Esophagus muscularis mucosa (tissue), 4 donors: ENCODE measurements around the gene NOBOX. TPM values are rescaled to one million over a fixed set of nuclear protein-coding genes. Genes with fewer than 3 reads are reported as not detected.
"Not testable (repeated sequence)": the region's sequence is repeated elsewhere in the genome, so short reads cannot be mapped to it uniquely, and the experiment has no call there.

Experiments
- DNase-seq: peaks from one replicate; pipeline ENCODE4 v3.0.0-alpha.2; 2017; ENCODE audit errors: extremely low spot score
- H3K27ac ChIP-seq, 4 donors: fragments of 200-600 bp; sonication (generic); replicated peaks in 1 of 4; 1 replicate in 3 of 4; 2 replicates in 1 of 4; pipeline ENCODE4 v1.5.1; 2016 to 2019; ENCODE audit warnings: mild to moderate bottlenecking in 1 of 4
- H3K27me3 ChIP-seq, 4 donors: fragments of 200-600 bp; sonication (generic); one replicate each; pipeline versions ENCODE4 v1.5.1 to v1.6.0; 2016 to 2019
- H3K36me3 ChIP-seq, 4 donors: fragments of 200-600 bp; sonication (generic); one replicate each; pipeline ENCODE4 v1.5.1; 2016 to 2019
- H3K4me1 ChIP-seq, 4 donors: fragments of 200-600 bp; sonication (generic); one replicate each; pipeline ENCODE4 v1.5.1; 2016 to 2019
- H3K4me3 ChIP-seq, 4 donors: fragments of 200-600 bp; sonication (generic); 1 replicate in 2 of 4; 2 replicates in 2 of 4; pipeline ENCODE4 v1.5.1; 2016 to 2019; ENCODE audit warnings: mild to moderate bottlenecking in 4 of 4, moderate library complexity in 1 of 4
- H3K9me3 ChIP-seq, 4 donors: fragments of 200-600 bp; sonication (generic); 1 replicate in 3 of 4; 2 replicates in 1 of 4; pipeline ENCODE4 v1.5.1; 2016 to 2019
- EP300 ChIP-seq: sonication (generic); formaldehyde crosslinking; IDR thresholded peaks from one replicate; pipeline ENCODE4 v1.6.1; 2017; ENCODE audit warnings: antibody characterized with exemption
- POLR2A ChIP-seq: fragments of 450-650 bp; IDR thresholded peaks from one replicate; pipeline ENCODE4 v1.6.1; 2017; ENCODE audit warnings: antibody characterized with exemption, moderate library complexity, mild to moderate bottlenecking, low read depth
- POLR2AphosphoS5 ChIP-seq, 2 donors: sonication (generic); formaldehyde crosslinking; IDR thresholded peaks; one replicate each; pipeline ENCODE4 v1.6.1; 2017; ENCODE audit warnings: antibody characterized with exemption in 2 of 2
- WGBS: methylation state at CpG from one replicate; pipeline ENCODE4 v1.1.5; 2018; 5-methylcytosine and 5-hydroxymethylcytosine counted together
- intact Hi-C: fragments of 100-400 bp; cut with DNase I; formaldehyde crosslinking; loops from one replicate; pipeline ENCODE4 v1.15.1; 2023
- total RNA-seq, 4 donors: library from RNA; depleted of rRNA; stranded (reverse); fragments of >200 nt; gene quantifications; one replicate each; pipeline versions ENCODE4 v1.1.0 to v1.2.1, GENCODE V29; 2016
- TF ChIP-seq, protein P1 (sequence below), 3 experiments: fragments of 200-600 bp in 2 of 3; fragments of 450-650 bp in 1 of 3; sonication (generic) in 2 of 3; IDR thresholded peaks; one replicate each; pipeline ENCODE4 v1.5.1; 2017 to 2019; ENCODE audit warnings: antibody characterized with exemption in 3 of 3, mild to moderate bottlenecking in 2 of 3, moderate library complexity in 1 of 3

The NOBOX gene
- total RNA-seq, 4 donors from 2014 or later = not detected

DNA sequence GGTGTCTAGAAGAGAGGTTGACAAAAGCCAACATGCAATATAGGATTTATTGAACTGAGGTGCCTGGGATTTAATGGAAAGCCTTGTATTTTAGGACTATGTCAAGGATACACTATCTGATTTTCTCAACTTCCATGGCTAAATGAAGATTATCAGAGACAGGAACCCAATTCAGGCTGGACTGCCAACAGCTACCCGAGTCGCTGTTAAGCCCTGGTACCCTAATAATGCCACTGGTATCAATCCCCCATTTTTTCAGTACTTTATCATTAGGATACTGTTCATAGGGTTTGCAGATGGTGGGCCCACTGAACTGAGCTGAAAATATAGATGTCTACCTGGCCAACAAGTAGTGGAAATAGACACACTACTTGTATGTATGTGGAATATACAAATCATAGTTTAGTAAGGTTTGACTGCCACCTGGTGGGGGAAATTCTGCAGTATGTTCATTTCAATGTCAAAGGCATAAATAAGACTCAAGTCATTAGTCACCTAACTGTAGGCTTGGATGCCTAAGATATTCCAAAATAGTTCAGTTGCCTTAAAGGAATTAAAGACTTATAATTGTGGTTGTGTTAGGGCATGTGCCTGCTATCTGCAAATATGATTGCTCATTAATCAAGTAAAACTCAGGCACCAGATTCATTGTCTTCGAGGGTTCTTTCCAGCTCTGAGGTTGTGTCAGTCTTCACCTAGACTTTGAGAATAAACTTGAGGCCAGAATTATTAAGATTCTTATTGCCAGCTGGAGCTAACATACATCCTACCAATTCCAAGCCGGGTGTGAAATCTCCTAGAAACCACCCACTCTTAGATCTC is 34.1 kb upstream of the NOBOX start:
- intact Hi-C loops = no loop called here
- Histone ChIP-seq H3K4me3 (no peak overlapping the region), H3K36me3 (no peaks in the 10 kb centered on the region), H3K27ac (no peak overlapping the region), H3K4me1 (no peaks in the 10 kb centered on the region), H3K27me3 (no peaks in the 10 kb centered on the region), H3K9me3 (no peaks in the 10 kb centered on the region)
- 78% methylated on average over 4 of the region's 4 CpGs for WGBS
- TF ChIP-seq, protein P1, sequence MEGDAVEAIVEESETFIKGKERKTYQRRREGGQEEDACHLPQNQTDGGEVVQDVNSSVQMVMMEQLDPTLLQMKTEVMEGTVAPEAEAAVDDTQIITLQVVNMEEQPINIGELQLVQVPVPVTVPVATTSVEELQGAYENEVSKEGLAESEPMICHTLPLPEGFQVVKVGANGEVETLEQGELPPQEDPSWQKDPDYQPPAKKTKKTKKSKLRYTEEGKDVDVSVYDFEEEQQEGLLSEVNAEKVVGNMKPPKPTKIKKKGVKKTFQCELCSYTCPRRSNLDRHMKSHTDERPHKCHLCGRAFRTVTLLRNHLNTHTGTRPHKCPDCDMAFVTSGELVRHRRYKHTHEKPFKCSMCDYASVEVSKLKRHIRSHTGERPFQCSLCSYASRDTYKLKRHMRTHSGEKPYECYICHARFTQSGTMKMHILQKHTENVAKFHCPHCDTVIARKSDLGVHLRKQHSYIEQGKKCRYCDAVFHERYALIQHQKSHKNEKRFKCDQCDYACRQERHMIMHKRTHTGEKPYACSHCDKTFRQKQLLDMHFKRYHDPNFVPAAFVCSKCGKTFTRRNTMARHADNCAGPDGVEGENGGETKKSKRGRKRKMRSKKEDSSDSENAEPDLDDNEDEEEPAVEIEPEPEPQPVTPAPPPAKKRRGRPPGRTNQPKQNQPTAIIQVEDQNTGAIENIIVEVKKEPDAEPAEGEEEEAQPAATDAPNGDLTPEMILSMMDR (IDR thresholded peaks at IDR 0.05) = peak; percentile 34 to 49 (median 40)
- no peak for TF ChIP-seq EP300
- no peak for DNase-seq

DNA sequence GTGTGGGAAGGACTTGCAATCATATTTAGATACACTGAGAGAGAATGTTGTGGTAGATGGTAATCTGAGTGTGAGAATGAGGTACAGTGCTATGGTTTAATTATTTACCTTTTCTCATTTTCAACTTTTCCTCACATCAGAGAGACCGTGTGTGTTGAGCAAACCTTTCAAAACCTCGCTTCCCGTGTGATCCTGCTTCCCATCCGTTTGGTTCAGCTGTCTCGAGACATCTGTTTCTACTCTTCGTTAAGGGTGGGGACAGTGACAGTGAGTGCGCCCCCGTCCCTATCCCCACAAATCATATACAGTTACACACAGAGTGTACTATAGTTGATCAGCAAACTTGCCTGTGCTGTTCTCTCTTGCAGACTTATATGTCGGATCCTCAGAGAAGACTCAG is 33.0 kb upstream of the NOBOX start:
- 65% methylated on average over 9 of the region's 9 CpGs for WGBS
- no peak for DNase-seq
- no peak overlapping the region for H3K4me3 ChIP-seq
- intact Hi-C loops = no loop called here
- no peaks in the 10 kb centered on the region for H3K36me3 ChIP-seq
- TF ChIP-seq POLR2AphosphoS5 (IDR thresholded peaks at IDR 0.05) (no peak), POLR2A (no peak)
- no peaks in the 10 kb centered on the region for H3K27me3 ChIP-seq
- no peaks in the 10 kb centered on the region for H3K4me1 ChIP-seq
- no peak overlapping the region for H3K27ac ChIP-seq
- no peaks in the 10 kb centered on the region for H3K9me3 ChIP-seq

DNA sequence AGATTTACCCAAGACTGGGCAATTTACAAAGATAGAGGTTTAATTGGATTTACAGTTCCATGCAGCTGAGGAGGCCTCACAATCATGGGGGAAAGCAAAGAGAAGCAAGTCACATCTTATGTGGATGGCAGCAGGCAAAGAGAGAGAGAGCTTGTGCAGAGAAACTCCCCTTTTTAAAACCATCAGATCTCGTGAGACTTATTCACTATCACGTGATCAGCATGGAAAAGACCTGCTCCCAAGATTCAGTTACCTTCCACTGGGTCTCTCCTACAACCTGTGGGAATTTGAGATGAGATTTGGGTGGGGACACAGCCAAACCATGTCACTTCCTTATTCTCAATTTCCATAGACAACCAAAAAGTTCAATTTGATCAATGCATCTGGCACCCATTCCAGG is 24.9 kb upstream of the NOBOX start:
- 66% methylated on average over 2 of the region's 2 CpGs for WGBS
- Histone ChIP-seq H3K36me3 (no peaks in the 10 kb centered on the region), H3K27ac (no peak overlapping the region), H3K4me1 (no peaks in the 10 kb centered on the region), H3K4me3 (no peak overlapping the region), H3K9me3 (peaks cover 0 to 10% (median 3%) of the 10 kb centered on the region in 4 donors), H3K27me3 (no peaks in the 10 kb centered on the region)
- DNase-seq = no peak
- no peak for TF ChIP-seq EP300
- TF ChIP-seq, protein P1 (IDR thresholded peaks at IDR 0.05) = no peak
- no peak for TF ChIP-seq POLR2A
- no peak for TF ChIP-seq POLR2AphosphoS5 (IDR thresholded peaks at IDR 0.05)
- intact Hi-C loops = no loop called here

- H3K27me3 ChIP-seq, H3K4me1 ChIP-seq, DNase-seq, H3K36me3 ChIP-seq, H3K27ac ChIP-seq, intact Hi-C loops, H3K4me3 ChIP-seq: not testable (repeated sequence)
- H3K9me3 ChIP-seq = peaks cover 0 to 10% (median 3%) of the 10 kb centered on the region in 4 donors
- 71% methylated on average over 2 of the region's 2 CpGs for WGBS
Observed at GRCh38 chr7:144427539-144427938, 24.0 kb upstream of the NOBOX start.

GRCh38 chr7:144418931-144419330 is 15.4 kb upstream of the NOBOX start:
- H3K4me1 ChIP-seq, H3K36me3 ChIP-seq, intact Hi-C loops, H3K4me3 ChIP-seq, H3K9me3 ChIP-seq, DNase-seq, H3K27me3 ChIP-seq, H3K27ac ChIP-seq: not testable (repeated sequence)
- WGBS = 92% methylated on average over 4 of the region's 4 CpGs

DNA sequence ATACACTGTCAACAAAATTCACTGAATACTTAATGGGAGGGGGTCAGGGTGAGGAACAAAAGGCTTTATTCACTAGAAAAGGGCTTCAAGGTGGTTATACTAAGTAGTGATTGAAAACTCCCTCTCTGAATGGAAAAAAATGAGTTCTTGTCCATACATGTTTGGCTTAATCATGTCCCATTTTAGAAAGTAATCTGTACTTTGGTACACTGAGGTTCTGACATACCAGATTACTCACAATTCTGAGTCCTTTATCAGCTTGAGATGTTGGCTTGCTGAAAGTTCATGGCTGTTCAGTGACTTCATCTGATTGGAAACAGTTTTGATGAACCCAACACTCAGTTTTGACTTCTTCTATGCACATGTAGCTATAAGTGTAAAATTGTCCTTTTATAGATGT is 12.8 kb upstream of the NOBOX start:
- TF ChIP-seq POLR2A = no peak

DNA sequence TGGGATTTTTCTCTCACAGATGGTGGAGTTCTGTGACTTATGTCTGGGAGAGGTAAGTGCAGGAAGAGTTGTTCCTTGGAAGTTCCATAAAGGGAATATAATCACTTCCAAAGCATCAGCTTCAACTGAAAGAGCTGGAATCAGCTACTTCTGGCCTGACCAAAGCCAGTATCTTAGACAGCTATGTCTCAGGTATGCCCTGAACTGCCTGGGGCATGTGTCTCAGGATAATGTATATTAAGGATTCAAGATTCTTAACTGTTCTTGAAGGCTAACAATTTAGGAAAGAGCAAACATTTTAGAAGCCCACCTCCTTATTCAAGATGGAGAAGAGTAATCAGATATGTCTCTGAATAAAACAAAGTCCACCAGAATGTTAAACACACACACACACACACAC is 12.4 kb upstream of the NOBOX start:
- intact Hi-C loops = no loop called here
- H3K4me3 ChIP-seq = no peak overlapping the region
- DNase-seq = no peak
- no peak overlapping the region for H3K27ac ChIP-seq
- TF ChIP-seq POLR2AphosphoS5 (IDR thresholded peaks at IDR 0.05) (no peak), EP300 (no peak), POLR2A (no peak)
- TF ChIP-seq, protein P1 (IDR thresholded peaks at IDR 0.05) = no peak
- H3K36me3 ChIP-seq = no peaks in the 10 kb centered on the region
- H3K9me3 ChIP-seq = peaks cover 0 to 5% (median 0%) of the 10 kb centered on the region in 4 donors
- H3K27me3 ChIP-seq = peaks cover 0 to 4% (median 0%) of the 10 kb centered on the region in 4 donors
- no peaks in the 10 kb centered on the region for H3K4me1 ChIP-seq

More for the DNA sequence above, 12.8 kb upstream of the NOBOX start:
- Histone ChIP-seq H3K27ac (no peak overlapping the region), H3K4me1 (no peaks in the 10 kb centered on the region), H3K4me3 (no peak overlapping the region), H3K36me3 (no peaks in the 10 kb centered on the region), H3K27me3 (peaks cover 0 to 4% (median 0%) of the 10 kb centered on the region in 4 donors), H3K9me3 (peaks cover 0 to 5% (median 0%) of the 10 kb centered on the region in 4 donors)
- intact Hi-C loops = no loop called here
- DNase-seq = no peak
